NB4 (cell line): ENCODE measurements around the gene FSTL4.

ENCODE experiments used
- CTCF ChIP-seq: IDR thresholded peaks from one replicate; pipeline ENCODE4 v1.5.1; 2012; ENCODE audit warnings: low read depth, low read length
- MAX ChIP-seq: IDR thresholded peaks from 2 replicates; pipeline ENCODE4 v1.6.1; 2011; ENCODE audit warnings: low read depth, low read length
- MYC ChIP-seq: IDR thresholded peaks from 2 replicates; pipeline ENCODE4 v1.6.1; 2011; ENCODE audit warnings: low read depth, low read length
- POLR2A ChIP-seq: IDR thresholded peaks from 2 replicates; pipeline ENCODE4 v1.6.1; 2011; ENCODE audit warnings: mild to moderate bottlenecking; ENCODE audit not compliant: insufficient read length; ENCODE audit errors: extremely low read depth

- TF ChIP-seq POLR2A (no peak), CTCF (no peak), MYC (no peak), MAX (no peak)
Measured at GRCh38 chr5:133381041-133381440, 231.3 kb downstream of the FSTL4 start.
